ENCODE measurements around the gene STIMATE. TPM values are rescaled to one million over a fixed set of nuclear protein-coding genes. Genes with fewer than 3 reads are reported as not detected.
A peak's percentile ranks its signal among the peaks of the same experiment; 100 is the strongest.

The STIMATE gene
- total and polyA plus RNA-seq, 2 experiments from 2014 or later, result 11.2 to 23.6 TPM

- TF ChIP-seq, protein P1, sequence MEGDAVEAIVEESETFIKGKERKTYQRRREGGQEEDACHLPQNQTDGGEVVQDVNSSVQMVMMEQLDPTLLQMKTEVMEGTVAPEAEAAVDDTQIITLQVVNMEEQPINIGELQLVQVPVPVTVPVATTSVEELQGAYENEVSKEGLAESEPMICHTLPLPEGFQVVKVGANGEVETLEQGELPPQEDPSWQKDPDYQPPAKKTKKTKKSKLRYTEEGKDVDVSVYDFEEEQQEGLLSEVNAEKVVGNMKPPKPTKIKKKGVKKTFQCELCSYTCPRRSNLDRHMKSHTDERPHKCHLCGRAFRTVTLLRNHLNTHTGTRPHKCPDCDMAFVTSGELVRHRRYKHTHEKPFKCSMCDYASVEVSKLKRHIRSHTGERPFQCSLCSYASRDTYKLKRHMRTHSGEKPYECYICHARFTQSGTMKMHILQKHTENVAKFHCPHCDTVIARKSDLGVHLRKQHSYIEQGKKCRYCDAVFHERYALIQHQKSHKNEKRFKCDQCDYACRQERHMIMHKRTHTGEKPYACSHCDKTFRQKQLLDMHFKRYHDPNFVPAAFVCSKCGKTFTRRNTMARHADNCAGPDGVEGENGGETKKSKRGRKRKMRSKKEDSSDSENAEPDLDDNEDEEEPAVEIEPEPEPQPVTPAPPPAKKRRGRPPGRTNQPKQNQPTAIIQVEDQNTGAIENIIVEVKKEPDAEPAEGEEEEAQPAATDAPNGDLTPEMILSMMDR (conservative IDR thresholded peaks at IDR 0.05; ENCODE audit: low read depth in 2 of 2), result no peak
- TF ChIP-seq CREB1 (CRISPR knock-in tag; IDR thresholded peaks at IDR 0.05; ENCODE audit: low read depth), result no peak
- no peak within 1 kb of the TSS for H2AFZ ChIP-seq
- H4K20me1 ChIP-seq (replicated peaks; ENCODE audit: insufficient read depth), result no peaks in the 10 kb centered on the region
- Mint-ChIP-seq H3K27me3 (ENCODE audit: insufficient read depth, low read depth, poor library complexity) (peaks cover 13% of the 10 kb centered on the region), H3K4me3 (no peak within 1 kb of the TSS), H3K36me3 (ENCODE audit: low read depth) (no peaks in the 10 kb centered on the region; the same call in 1 of the 3 replicates), H3K4me1 (peaks cover 23% of the 10 kb centered on the region), H3K27ac (peak within 1 kb of the TSS; percentile 88), H3K9me3 (no peaks in the 10 kb centered on the region)
- no peak within 1 kb of the TSS for H3K4me3 ChIP-seq
- no peaks in the 10 kb centered on the region for H3K79me2 ChIP-seq (replicated peaks; ENCODE audit: insufficient read depth)
- ATAC-seq (peak; percentile 8; the same call in 1 of the 3 replicates), DNase-seq (ENCODE audit: low spot score) (peak; percentile 19)
- no peaks in the 10 kb centered on the region for H3K4me1 ChIP-seq (ENCODE audit: insufficient read depth)
- no peak within 1 kb of the TSS; the same call in 1 of the 2 replicates for H3K27ac ChIP-seq (ENCODE audit: low read depth)
- H3F3A ChIP-seq (replicated peaks; ENCODE audit: low read depth), result no peaks in the 10 kb centered on the region
- no peaks in the 10 kb centered on the region; the same call in 1 of the 2 replicates for H3K36me3 ChIP-seq (ENCODE audit: insufficient read depth)
- no peaks in the 10 kb centered on the region for H3K27me3 ChIP-seq (ENCODE audit: insufficient read depth)
- H3K4me2 ChIP-seq, result no peak within 1 kb of the TSS
- no peaks in the 10 kb centered on the region for H3K9me2 ChIP-seq (ENCODE audit: insufficient read depth)
Observed at GRCh38 chr3:52834871-52835501, 62.4 kb downstream of the STIMATE start, which contains the start of gene MUSTN1. Gene MUSTN1 (minus strand): TSS chr3:52835019. CDS start chr3:52834948, 71 bp downstream.

- Histone ChIP-seq H3K9me2 (ENCODE audit: insufficient read depth) (no peaks in the 10 kb centered on the region), H3F3A (replicated peaks; ENCODE audit: low read depth) (no peaks in the 10 kb centered on the region), H2AFZ (no peak overlapping the region), H3K27ac (ENCODE audit: low read depth) (no peak overlapping the region), H3K79me2 (replicated peaks; ENCODE audit: insufficient read depth) (no peaks in the 10 kb centered on the region), H3K4me2 (no peak overlapping the region), H3K4me1 (ENCODE audit: insufficient read depth) (no peaks in the 10 kb centered on the region), H3K36me3 (ENCODE audit: insufficient read depth) (no peaks in the 10 kb centered on the region; the same call in 1 of the 2 replicates), H4K20me1 (replicated peaks; ENCODE audit: insufficient read depth) (no peaks in the 10 kb centered on the region), H3K4me3 (no peak overlapping the region), H3K27me3 (ENCODE audit: insufficient read depth) (no peaks in the 10 kb centered on the region)
- no peaks in the 10 kb centered on the region; the same call in 1 of the 3 replicates for H3K36me3 Mint-ChIP-seq (ENCODE audit: low read depth)
- peaks cover 13% of the 10 kb centered on the region for H3K27me3 Mint-ChIP-seq (ENCODE audit: insufficient read depth, low read depth, poor library complexity)
- ATAC-seq, result no peak
- no peaks in the 10 kb centered on the region for H3K9me3 Mint-ChIP-seq
- H3K4me1 Mint-ChIP-seq, result peaks cover 23% of the 10 kb centered on the region
- no peak for DNase-seq (ENCODE audit: low spot score)
- no peak overlapping the region for H3K27ac Mint-ChIP-seq
- H3K4me3 Mint-ChIP-seq, result no peak overlapping the region
- TF ChIP-seq ZNF331 (CRISPR knock-in tag; IDR thresholded peaks at IDR 0.05; ENCODE audit: low read depth), result no peak
- TF ChIP-seq ETS1 (IDR thresholded peaks at IDR 0.05), result no peak
- TF ChIP-seq REST (IDR thresholded peaks at IDR 0.05; ENCODE audit: unreplicated experiment), result no peak
- TF ChIP-seq STAT1 (IDR thresholded peaks at IDR 0.05; ENCODE audit: unreplicated experiment), result no peak
- no peak for TF ChIP-seq POLR2AphosphoS5 (IDR thresholded peaks at IDR 0.05; ENCODE audit: low read depth)
- no peak for TF ChIP-seq JUNB (IDR thresholded peaks at IDR 0.05; ENCODE audit: unreplicated experiment)
- TF ChIP-seq EZH2 (IDR thresholded peaks at IDR 0.05; ENCODE audit: low read depth, unreplicated experiment), result no peak
- no peak for TF ChIP-seq NANOG (IDR thresholded peaks at IDR 0.05; ENCODE audit: borderline replicate concordance)
- no peak for TF ChIP-seq CREB1 (CRISPR knock-in tag; IDR thresholded peaks at IDR 0.05; ENCODE audit: low read depth)
- TF ChIP-seq EZH2phosphoT487 (IDR thresholded peaks at IDR 0.05; ENCODE audit: unreplicated experiment), result no peak
- TF ChIP-seq ZNF114 (CRISPR knock-in tag; IDR thresholded peaks at IDR 0.05), result no peak
Observed at GRCh38 chr3:52833202-52833601, 64.1 kb downstream of the STIMATE start.

Measured in GM23338 (cell line).